Measurements from ENCODE around the gene C12orf57.

- TF ChIP-seq CTCF (conservative IDR thresholded peaks at IDR 0.05; ENCODE audit: low read depth in 2 of 2) (no peak), POLR2AphosphoS5 (IDR thresholded peaks at IDR 0.05; ENCODE audit: low read depth) (no peak), EZH2phosphoT487 (IDR thresholded peaks at IDR 0.05; ENCODE audit: unreplicated experiment) (no peak)
These were observed 11.1 kb upstream of the C12orf57 start for GRCh38 chr12:6932766-6933165.
